ENCODE data around the gene POU3F1.

GRCh38 chr1:38015978-38016725, 30.4 kb downstream of the POU3F1 start:
- TF ChIP-seq CTCF (IDR thresholded peaks at IDR 0.05; ENCODE audit: low read length) (no peak), EZH2 (IDR thresholded peaks at IDR 0.05; ENCODE audit: borderline replicate concordance, low read length) (no peak)
